Pancreas (tissue), 10 donors: ENCODE data around the gene TUBGCP3. TPM values are rescaled to one million over a fixed set of nuclear protein-coding genes. Genes with fewer than 3 reads are reported as not detected.
A peak's percentile ranks its signal among the peaks of the same experiment; 100 is the strongest.

Experiments used
- ATAC-seq, 4 donors: fragments of 200-7000 bp; cut with Tn5 transposase; one replicate each; pipeline versions ENCODE4 v1.8.0 to v1.9.1; 2020; ENCODE audit warnings: mild to moderate bottlenecking in 4 of 4, moderate library complexity in 4 of 4
- DNase-seq, 6 donors: peaks; one replicate each; pipeline ENCODE4 v3.0.0-alpha.2; 2020
- FAIRE-seq: peaks from 2 replicates; lab custom pipeline; 2012; peaks lifted over from hg19 to GRCh38; lab: Jason Lieb, UNC
- H3K27ac ChIP-seq, 4 donors: fragments of 200-600 bp; sonication (generic); 1 replicate in 3 of 4; 2 replicates in 1 of 4; pipeline versions ENCODE4 v1.5.0 to v1.8.0; 2020
- H3K27me3 ChIP-seq, 4 donors: fragments of 200-600 bp; one replicate each; pipeline ENCODE4 v1.8.0; 2021
- H3K36me3 ChIP-seq, 3 donors: fragments of 200-600 bp; sonication (generic) in 1 of 3; one replicate each; pipeline versions ENCODE4 v1.5.0 to v1.8.0; 2020 to 2021
- H3K4me1 ChIP-seq, 3 donors: fragments of 200-600 bp; one replicate each; pipeline ENCODE4 v1.8.0; 2021
- H3K4me3 ChIP-seq, 4 donors: fragments of 200-600 bp; sonication (generic) in 2 of 4; one replicate each; pipeline versions ENCODE4 v1.5.0 to v1.8.0; 2020 to 2021
- H3K9me3 ChIP-seq, 4 donors: fragments of 200-600 bp; one replicate each; pipeline ENCODE4 v1.8.0; 2021
- WGBS, 2 donors: extraction: QIAGEN DNeasy Blood & Tissue Kit; methylation state at CpG; one replicate each; pipeline ENCODE4 v1.1.7; 2013; 5-methylcytosine and 5-hydroxymethylcytosine counted together
- intact Hi-C, 3 donors: fragments of 100-400 bp; cut with DNase I; formaldehyde crosslinking; loops; one replicate each; pipeline versions ENCODE4 v1.11.1 to v1.14.2; 2022
- polyA plus RNA-seq, 2 donors: library from polyadenylated mRNA; stranded (reverse); fragments of 200-250 nt; gene quantifications; one replicate each; pipeline ENCODE4 v1.2.3, GENCODE V29; 2013
- total RNA-seq, 6 donors: library from RNA; stranded (reverse); fragmentation: NEBNext Ultra II Directional in 4 of 6; extraction: Animal tissue kit (Norgen Biotek cat#: 25700) in 4 of 6; gene quantifications; one replicate each; pipeline versions ENCODE4 v1.2.1 to v1.2.4, GENCODE V29; 2021 to 2023
- TF ChIP-seq, protein P1 (sequence below), 4 donors: fragments of 200-600 bp; sonication (generic) in 3 of 4; IDR thresholded peaks; one replicate each; pipeline versions ENCODE4 v1.5.0 to v1.8.0; 2021; ENCODE audit warnings: antibody characterized with exemption in 4 of 4
- donor health status: healthy with polysubstance abuse.
- donor health status: DM: no; HTN: no; CAD: no; lungs with moderate emphysema.
- donor health status: DM: no; HTN: no; CAD: no.
- donor health status: control.
- donor health status: control.
- donor health status: Bipolar disorder and iron deficiency.
- donor health status: DM: yes; HTN: yes; CAD: no.
- donor health status: DM: no; HTN: no; CAD: no.
- donor health status: DM: no; HTN: no; CAD: no.
- donor health status: DM: yes; HTN: yes; CAD: no.

TUBGCP3 gene
- total and polyA plus RNA-seq, 8 donors: 6.3 to 20.2 (median 12.6) TPM

DNA sequence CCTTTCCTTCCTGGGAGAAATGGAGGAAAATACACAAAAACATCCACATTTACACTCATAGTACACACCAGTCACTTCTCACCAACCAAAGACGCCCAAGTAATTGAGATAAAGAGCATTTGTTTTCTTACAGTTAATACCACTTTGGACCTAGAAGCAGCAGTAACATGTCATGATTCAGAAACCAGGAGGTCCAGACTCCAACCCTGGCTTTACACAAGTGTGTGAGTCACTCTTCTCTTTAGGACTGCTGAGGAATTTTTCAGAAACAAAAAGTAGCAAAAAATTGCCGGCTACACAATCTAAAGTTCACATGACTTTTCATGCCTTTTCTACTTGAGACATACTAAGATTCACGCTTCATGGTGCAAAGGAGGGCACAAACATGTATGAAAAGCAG is 42.1 kb downstream of the TUBGCP3 start:
- Histone ChIP-seq H3K9me3 (no peaks in the 10 kb centered on the region), H3K4me3 (no peak overlapping the region), H3K36me3 (peaks cover 0 to 25% (median 9%) of the 10 kb centered on the region in 3 donors), H3K4me1 (no peaks in the 10 kb centered on the region), H3K27ac (no peak overlapping the region), H3K27me3 (no peaks in the 10 kb centered on the region)
- 85 to 90% methylated on average over 3 of the region's 3 CpGs for WGBS, 2 donors
- no peak for FAIRE-seq
- TF ChIP-seq, protein P1, sequence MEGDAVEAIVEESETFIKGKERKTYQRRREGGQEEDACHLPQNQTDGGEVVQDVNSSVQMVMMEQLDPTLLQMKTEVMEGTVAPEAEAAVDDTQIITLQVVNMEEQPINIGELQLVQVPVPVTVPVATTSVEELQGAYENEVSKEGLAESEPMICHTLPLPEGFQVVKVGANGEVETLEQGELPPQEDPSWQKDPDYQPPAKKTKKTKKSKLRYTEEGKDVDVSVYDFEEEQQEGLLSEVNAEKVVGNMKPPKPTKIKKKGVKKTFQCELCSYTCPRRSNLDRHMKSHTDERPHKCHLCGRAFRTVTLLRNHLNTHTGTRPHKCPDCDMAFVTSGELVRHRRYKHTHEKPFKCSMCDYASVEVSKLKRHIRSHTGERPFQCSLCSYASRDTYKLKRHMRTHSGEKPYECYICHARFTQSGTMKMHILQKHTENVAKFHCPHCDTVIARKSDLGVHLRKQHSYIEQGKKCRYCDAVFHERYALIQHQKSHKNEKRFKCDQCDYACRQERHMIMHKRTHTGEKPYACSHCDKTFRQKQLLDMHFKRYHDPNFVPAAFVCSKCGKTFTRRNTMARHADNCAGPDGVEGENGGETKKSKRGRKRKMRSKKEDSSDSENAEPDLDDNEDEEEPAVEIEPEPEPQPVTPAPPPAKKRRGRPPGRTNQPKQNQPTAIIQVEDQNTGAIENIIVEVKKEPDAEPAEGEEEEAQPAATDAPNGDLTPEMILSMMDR (IDR thresholded peaks at IDR 0.05): no peak
- intact Hi-C loops: no loop called here
- DNase-seq: no peak
- peak in 1 of 4 donors; percentile 39 for ATAC-seq

DNA sequence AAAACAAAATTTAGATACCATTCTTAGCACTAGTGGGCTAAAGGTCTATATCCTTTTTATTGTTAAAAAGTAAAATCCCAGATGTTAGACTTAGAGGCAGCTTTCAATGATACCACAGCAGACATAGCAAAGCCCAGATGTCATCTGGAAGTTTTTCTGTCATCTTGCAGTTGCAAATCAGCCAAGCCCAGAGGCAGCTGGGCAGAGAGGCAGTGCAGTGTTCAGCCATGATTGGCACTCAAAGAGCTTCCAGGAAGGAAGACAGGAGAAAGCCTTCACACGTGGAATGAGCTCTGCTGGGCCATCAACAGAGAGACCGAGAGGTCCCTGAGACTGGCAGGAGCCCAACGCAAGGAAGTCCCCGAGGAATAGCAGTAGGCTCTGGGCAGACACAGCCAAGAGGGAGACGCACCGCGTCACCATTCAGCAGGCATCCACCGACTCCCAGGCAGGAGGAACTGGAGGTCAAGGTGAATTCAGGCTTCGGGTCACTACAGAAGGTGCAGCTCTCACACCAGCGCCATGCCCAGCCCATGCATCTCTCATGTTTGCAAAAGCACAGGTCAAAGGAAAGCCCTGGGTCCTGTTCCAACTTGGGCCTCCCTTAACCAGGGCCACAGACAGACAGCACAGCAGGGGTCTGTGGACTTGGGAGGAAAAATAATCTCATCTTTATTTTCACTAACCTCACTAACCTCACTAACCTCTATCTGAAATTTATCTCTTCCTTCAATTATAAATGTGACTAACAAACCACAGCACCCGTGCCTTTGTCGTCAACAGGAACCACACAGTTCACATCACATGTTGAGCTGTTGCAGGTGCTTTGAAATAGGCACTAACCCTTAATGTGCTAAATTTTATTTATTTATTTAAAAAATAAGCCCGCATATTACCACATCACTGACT is 54.9 kb downstream of the TUBGCP3 start:
- Histone ChIP-seq H3K4me1 (no peaks in the 10 kb centered on the region), H3K36me3 (no peaks in the 10 kb centered on the region), H3K27ac (no peak overlapping the region), H3K9me3 (no peaks in the 10 kb centered on the region), H3K4me3 (no peak overlapping the region), H3K27me3 (no peaks in the 10 kb centered on the region)
- FAIRE-seq (no peak), DNase-seq (no peak), ATAC-seq (no peak)
- 88 to 91% methylated on average over 13 of the region's 13 CpGs for WGBS, 2 donors
- intact Hi-C loops: no loop called here
- TF ChIP-seq, protein P1 (IDR thresholded peaks at IDR 0.05): no peak

DNA sequence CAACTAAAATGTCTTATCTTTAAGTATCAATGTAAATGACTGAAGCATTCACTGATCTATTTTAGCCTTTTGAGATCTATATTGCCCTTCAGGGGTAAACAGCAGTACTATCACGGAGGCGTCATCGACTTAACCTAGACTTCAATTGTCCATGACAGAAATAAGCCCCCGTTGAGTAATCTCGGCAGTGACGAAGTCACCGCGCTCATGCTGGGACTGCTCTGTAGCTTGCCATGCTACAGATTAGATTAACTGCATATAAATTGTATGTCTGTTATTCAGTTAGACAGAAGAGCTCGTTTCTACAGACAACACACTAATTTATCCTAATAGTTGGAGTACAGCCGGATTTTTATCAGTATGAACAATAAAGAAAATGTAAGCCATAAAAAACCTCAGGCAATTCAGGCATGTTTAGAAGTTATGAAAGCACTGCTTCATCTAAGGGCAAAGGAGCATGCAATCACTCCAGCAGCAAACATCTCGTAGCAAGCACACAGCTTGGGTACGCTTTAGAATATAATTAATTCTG is 56.6 kb downstream of the TUBGCP3 start:
- 88 to 96% methylated on average over 12 of the region's 12 CpGs for WGBS, 2 donors
- Histone ChIP-seq H3K9me3 (no peaks in the 10 kb centered on the region), H3K4me1 (no peaks in the 10 kb centered on the region), H3K36me3 (peaks cover 0 to 5% (median 0%) of the 10 kb centered on the region in 3 donors), H3K27me3 (no peaks in the 10 kb centered on the region), H3K27ac (no peak overlapping the region), H3K4me3 (no peak overlapping the region)
- ATAC-seq: no peak
- intact Hi-C loops: no loop called here
- TF ChIP-seq, protein P1 (IDR thresholded peaks at IDR 0.05): no peak
- DNase-seq: no peak
- FAIRE-seq: no peak

DNA sequence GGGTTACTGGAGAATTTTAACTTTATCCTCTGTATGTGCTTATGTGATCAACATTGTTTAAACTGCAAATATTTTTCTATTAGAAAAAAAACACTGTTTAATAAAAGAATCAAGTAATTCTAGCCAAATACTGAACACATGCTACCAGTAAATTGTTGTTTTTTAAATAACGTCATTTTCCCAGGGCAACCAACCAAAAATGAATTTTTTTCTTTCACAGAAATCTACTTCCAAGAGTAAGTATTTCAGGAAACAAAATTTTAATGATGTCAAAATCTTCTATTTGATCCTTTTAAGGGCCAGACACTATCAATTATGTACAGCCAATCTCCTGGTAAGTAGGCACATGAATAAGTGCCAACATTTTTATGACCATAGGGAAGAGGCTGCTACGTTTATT is 57.1 kb downstream of the TUBGCP3 start:
- H3K36me3 ChIP-seq: peaks cover 0 to 5% (median 0%) of the 10 kb centered on the region in 3 donors
- DNase-seq (no peak), FAIRE-seq (peak; percentile 37), ATAC-seq (no peak)
- no peaks in the 10 kb centered on the region for H3K9me3 ChIP-seq
- H3K27ac ChIP-seq: no peak overlapping the region
- no peaks in the 10 kb centered on the region for H3K27me3 ChIP-seq
- no peaks in the 10 kb centered on the region for H3K4me1 ChIP-seq
- intact Hi-C loops: no loop called here
- H3K4me3 ChIP-seq: no peak overlapping the region
- WGBS, 2 donors: 58 to 62% methylated on average over 2 of the region's 2 CpGs
- TF ChIP-seq, protein P1 (IDR thresholded peaks at IDR 0.05): no peak

DNA sequence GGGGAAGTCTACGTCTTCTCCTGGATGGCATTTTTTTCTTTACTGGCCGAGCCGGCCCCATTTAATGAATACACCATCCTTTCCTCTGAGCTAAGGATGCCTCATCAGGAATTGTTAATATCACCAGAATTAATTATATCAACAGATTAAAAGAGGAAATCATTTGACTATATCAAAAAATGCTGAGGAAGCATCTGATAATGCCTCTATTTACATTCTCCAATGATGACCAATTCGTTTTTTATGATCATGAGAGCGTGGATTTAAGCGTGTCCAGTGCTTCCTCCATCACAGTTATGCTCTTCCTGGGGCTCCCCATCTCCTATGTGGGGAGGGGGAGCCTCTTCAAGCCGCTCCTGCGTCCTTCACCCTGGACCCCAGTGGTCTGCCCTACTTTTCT is 58.7 kb downstream of the TUBGCP3 start:
- TF ChIP-seq, protein P1 (IDR thresholded peaks at IDR 0.05): no peak
- intact Hi-C loops: no loop called here
- peaks cover 0 to 5% (median 0%) of the 10 kb centered on the region in 3 donors for H3K36me3 ChIP-seq
- H3K4me3 ChIP-seq: no peak overlapping the region
- H3K27ac ChIP-seq: no peak overlapping the region
- ATAC-seq (no peak), DNase-seq (no peak), FAIRE-seq (no peak)
- H3K27me3 ChIP-seq: no peaks in the 10 kb centered on the region
- WGBS, 2 donors: 87 to 96% methylated on average over 8 of the region's 8 CpGs
- H3K4me1 ChIP-seq: no peaks in the 10 kb centered on the region
- H3K9me3 ChIP-seq: no peaks in the 10 kb centered on the region
